ENCODE results near the gene PHACTR3.

The PHACTR3 gene

GRCh38 chr20:59561614-59562277 lies 42.6 kb upstream of the PHACTR3 start:
- DNase-seq (ENCODE audit: low read depth): no peak
- no peak overlapping the region for H3K4me3 ChIP-seq (ENCODE audit: low read length)
- TF ChIP-seq CTCF (IDR thresholded peaks at IDR 0.05; ENCODE audit: insufficient read depth, low read depth, low read length, missing control alignments): no peak

DNA sequence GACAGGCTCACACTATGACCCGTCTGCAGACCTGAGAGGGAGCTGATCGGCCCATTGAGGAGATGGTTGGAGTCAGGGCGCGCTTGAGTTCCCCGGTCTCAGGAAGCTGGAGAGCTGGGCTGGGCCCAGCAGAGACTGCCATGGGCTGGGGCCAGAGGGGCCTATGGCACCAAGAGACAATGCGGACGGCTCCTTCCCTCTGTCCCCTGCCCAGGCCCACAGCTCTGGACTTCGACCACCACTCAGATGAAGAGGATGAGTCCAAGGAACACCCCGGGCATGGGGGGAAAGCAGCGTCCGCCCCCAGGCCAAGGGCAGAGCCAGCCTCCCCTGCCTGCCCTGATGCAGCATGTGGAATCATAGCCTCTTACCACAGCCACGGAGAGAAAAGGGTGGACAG lies 40.2 kb upstream of the PHACTR3 start:
- TF ChIP-seq CTCF (IDR thresholded peaks at IDR 0.05; ENCODE audit: insufficient read depth, low read depth, low read length, missing control alignments): no peak

GRCh38 chr20:59564943-59565342 lies 39.4 kb upstream of the PHACTR3 start:
- no peak for DNase-seq (ENCODE audit: low read depth)
- H3K4me3 ChIP-seq (ENCODE audit: low read length): no peak overlapping the region
- TF ChIP-seq CTCF (IDR thresholded peaks at IDR 0.05; ENCODE audit: insufficient read depth, low read depth, low read length, missing control alignments): no peak

More for the DNA sequence above, 40.2 kb upstream of the PHACTR3 start:
- DNase-seq (ENCODE audit: low read depth): no peak
- H3K4me3 ChIP-seq (ENCODE audit: low read length): no peak overlapping the region

- TF ChIP-seq CTCF (IDR thresholded peaks at IDR 0.05; ENCODE audit: insufficient read depth, low read depth, low read length, missing control alignments): no peak
These were observed 38.4 kb upstream of the PHACTR3 start for GRCh38 chr20:59565768-59566461.

GRCh38 chr20:59566631-59567524 lies 37.5 kb upstream of the PHACTR3 start:
- H3K4me3 ChIP-seq (ENCODE audit: low read length): no peak overlapping the region
- TF ChIP-seq CTCF (IDR thresholded peaks at IDR 0.05; ENCODE audit: insufficient read depth, low read depth, low read length, missing control alignments): no peak
- DNase-seq (ENCODE audit: low read depth): no peak

More at GRCh38 chr20:59565768-59566461, 38.4 kb upstream of the PHACTR3 start:
- H3K4me3 ChIP-seq (ENCODE audit: low read length): no peak overlapping the region
- DNase-seq (ENCODE audit: low read depth): no peak

DNA sequence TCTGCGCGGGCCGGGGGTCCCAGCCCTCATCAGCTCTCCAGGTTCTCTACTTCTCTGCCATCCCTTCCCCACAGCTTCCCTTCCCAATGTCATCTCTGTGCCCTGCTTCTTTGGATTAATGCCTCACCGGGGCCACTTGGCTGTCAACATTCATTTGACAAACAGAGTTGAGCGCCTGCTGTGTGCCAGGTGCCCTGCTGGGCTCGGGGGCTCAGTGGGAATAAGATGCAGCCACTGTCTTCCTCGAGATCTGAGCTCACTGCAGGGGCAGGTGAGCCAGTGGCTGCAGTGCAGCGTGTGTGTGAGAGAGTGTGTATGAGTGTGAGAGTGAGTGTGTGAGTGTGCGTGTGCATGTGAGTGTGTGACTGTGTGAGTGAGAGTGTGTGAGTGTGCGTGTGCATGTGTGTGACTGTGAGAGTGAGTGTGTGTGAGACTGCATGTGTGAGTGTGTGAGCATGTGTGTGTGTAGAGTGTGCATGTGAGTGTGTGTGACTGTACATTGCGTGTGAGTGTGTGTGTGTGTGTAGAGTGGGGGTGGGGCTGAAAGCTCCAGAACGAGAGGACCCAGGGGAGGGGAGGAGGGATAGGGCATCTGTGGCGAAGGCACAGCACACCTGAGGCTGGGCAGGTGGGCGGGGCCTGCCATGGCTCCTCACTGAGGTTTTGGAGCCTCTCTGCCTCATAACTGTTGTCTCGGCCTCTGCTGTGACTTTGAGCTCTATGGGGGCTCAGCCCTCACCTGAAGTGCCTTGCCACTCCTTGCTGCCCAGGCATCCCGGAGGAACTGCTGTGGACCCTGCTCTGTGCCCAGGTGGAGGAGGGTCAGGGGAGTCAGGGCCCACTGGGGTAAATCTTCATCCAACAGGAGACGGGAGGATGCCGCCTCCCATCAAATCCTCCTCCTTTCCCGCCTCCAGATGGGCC lies 36.5 kb upstream of the PHACTR3 start:
- DNase-seq (ENCODE audit: low read depth): no peak
- TF ChIP-seq CTCF (IDR thresholded peaks at IDR 0.05; ENCODE audit: insufficient read depth, low read depth, low read length, missing control alignments): no peak
- H3K4me3 ChIP-seq (ENCODE audit: low read length): no peak overlapping the region

Measured in epithelial cell of esophagus (primary cell).